ENCODE measurements around the gene LPO.

Gene LPO

GRCh38 chr17:58308173-58308984 lies 70.0 kb downstream of the LPO start:
- Histone ChIP-seq H3K27ac (ENCODE audit: insufficient read depth in 1 of 2, low read depth in 1 of 2, low read length in 2 of 2, poor library complexity in 1 of 2, severe bottlenecking in 2 of 2) (no peak overlapping the region), H3K4me3 (ENCODE audit: control insufficient read depth in 1 of 7, extremely low read depth in 1 of 7, insufficient read depth in 4 of 7, low read depth in 2 of 7, low read length in 6 of 7) (no peak overlapping the region), H3K36me3 (ENCODE audit: control insufficient read depth in 4 of 4, insufficient read depth in 4 of 4, low read length in 3 of 4) (peaks cover 0 to 60% (median 0%) of the 10 kb centered on the region in 4 experiments), H3K27me3 (replicated peaks in 2 of 5; ENCODE audit: control insufficient read depth in 4 of 5, insufficient read depth in 5 of 5, low read length in 4 of 5) (no peaks in the 10 kb centered on the region), H3K9me3 (ENCODE audit: control extremely low read depth in 1 of 5, control insufficient read depth in 4 of 5, insufficient read depth in 2 of 5, low read depth in 1 of 5, low read length in 4 of 5) (no peaks in the 10 kb centered on the region), H3K4me1 (ENCODE audit: control extremely low read depth in 1 of 4, control insufficient read depth in 4 of 4, insufficient read depth in 4 of 4, low read length in 3 of 4) (peaks cover 0 to 39% (median 10%) of the 10 kb centered on the region in 4 experiments)
- DNase-seq, result no peak
- ChIA-PET CTCF (interaction anchor here (0.7 to 2.6 kb wide), 6 partner anchors 9 to 58 kb away, joined by 3 to 15 read pairs (median 4); partner anchors contain the start of gene TSPOAP1), POLR2A (no interaction called here)
- WGBS (ENCODE audit: insufficient coverage), result 90% methylated on average over 29 of the region's 32 CpGs

GRCh38 chr17:58308985-58309917 lies 70.9 kb downstream of the LPO start:
- no peak overlapping the region for H3K4me3 ChIP-seq (ENCODE audit: control insufficient read depth in 1 of 7, extremely low read depth in 1 of 7, insufficient read depth in 4 of 7, low read depth in 2 of 7, low read length in 6 of 7)
- H3K36me3 ChIP-seq (ENCODE audit: control insufficient read depth in 4 of 4, insufficient read depth in 4 of 4, low read length in 3 of 4), result peaks cover 0 to 57% (median 0%) of the 10 kb centered on the region in 4 experiments
- no peaks in the 10 kb centered on the region for H3K27me3 ChIP-seq (replicated peaks in 2 of 5; ENCODE audit: control insufficient read depth in 4 of 5, insufficient read depth in 5 of 5, low read length in 4 of 5)
- H3K9me3 ChIP-seq (ENCODE audit: control extremely low read depth in 1 of 5, control insufficient read depth in 4 of 5, insufficient read depth in 2 of 5, low read depth in 1 of 5, low read length in 4 of 5), result no peaks in the 10 kb centered on the region
- H3K4me1 ChIP-seq (ENCODE audit: control extremely low read depth in 1 of 4, control insufficient read depth in 4 of 4, insufficient read depth in 4 of 4, low read length in 3 of 4), result peaks cover 3 to 38% (median 7%) of the 10 kb centered on the region in 4 experiments
- no peak for DNase-seq
- POLR2A ChIA-PET, result no interaction called here
- 98% methylated on average over 13 of the region's 21 CpGs for WGBS (ENCODE audit: insufficient coverage)
- H3K27ac ChIP-seq (ENCODE audit: insufficient read depth in 1 of 2, low read depth in 1 of 2, low read length in 2 of 2, poor library complexity in 1 of 2, severe bottlenecking in 2 of 2), result no peak overlapping the region
- CTCF ChIA-PET, result interaction anchor here (0.8 to 2.6 kb wide), 6 partner anchors 8 to 83 kb away, joined by 3 to 15 read pairs (median 4); no protein-coding TSS in a partner anchor

GRCh38 chr17:58309918-58310259 lies 71.5 kb downstream of the LPO start:
- no peaks in the 10 kb centered on the region for H3K27me3 ChIP-seq (replicated peaks in 2 of 5; ENCODE audit: control insufficient read depth in 4 of 5, insufficient read depth in 5 of 5, low read length in 4 of 5)
- no peaks in the 10 kb centered on the region for H3K9me3 ChIP-seq (ENCODE audit: control extremely low read depth in 1 of 5, control insufficient read depth in 4 of 5, insufficient read depth in 2 of 5, low read depth in 1 of 5, low read length in 4 of 5)
- CTCF ChIA-PET, result interaction anchor here (0.8 to 2.6 kb wide), 4 partner anchors 7 to 84 kb away, joined by 3 to 15 read pairs (median 4); no protein-coding TSS in a partner anchor
- DNase-seq, result no peak
- H3K4me3 ChIP-seq (ENCODE audit: control insufficient read depth in 1 of 7, extremely low read depth in 1 of 7, insufficient read depth in 4 of 7, low read depth in 2 of 7, low read length in 6 of 7), result no peak overlapping the region
- peaks cover 3 to 36% (median 7%) of the 10 kb centered on the region in 4 experiments for H3K4me1 ChIP-seq (ENCODE audit: control extremely low read depth in 1 of 4, control insufficient read depth in 4 of 4, insufficient read depth in 4 of 4, low read length in 3 of 4)
- 100% methylated on average over 1 of the region's 5 CpGs for WGBS (ENCODE audit: insufficient coverage)
- POLR2A ChIA-PET, result no interaction called here
- no peak overlapping the region for H3K27ac ChIP-seq (ENCODE audit: insufficient read depth in 1 of 2, low read depth in 1 of 2, low read length in 2 of 2, poor library complexity in 1 of 2, severe bottlenecking in 2 of 2)
- H3K36me3 ChIP-seq (ENCODE audit: control insufficient read depth in 4 of 4, insufficient read depth in 4 of 4, low read length in 3 of 4), result peaks cover 0 to 52% (median 0%) of the 10 kb centered on the region in 4 experiments

GRCh38 chr17:58310511-58311428 lies 72.4 kb downstream of the LPO start:
- Histone ChIP-seq H3K9me3 (ENCODE audit: control extremely low read depth in 1 of 5, control insufficient read depth in 4 of 5, insufficient read depth in 2 of 5, low read depth in 1 of 5, low read length in 4 of 5) (no peaks in the 10 kb centered on the region), H3K27ac (ENCODE audit: insufficient read depth in 1 of 2, low read depth in 1 of 2, low read length in 2 of 2, poor library complexity in 1 of 2, severe bottlenecking in 2 of 2) (no peak overlapping the region), H3K4me1 (ENCODE audit: control extremely low read depth in 1 of 4, control insufficient read depth in 4 of 4, insufficient read depth in 4 of 4, low read length in 3 of 4) (peaks cover 3 to 32% (median 7%) of the 10 kb centered on the region in 4 experiments), H3K27me3 (replicated peaks in 2 of 5; ENCODE audit: control insufficient read depth in 4 of 5, insufficient read depth in 5 of 5, low read length in 4 of 5) (no peaks in the 10 kb centered on the region), H3K4me3 (ENCODE audit: control insufficient read depth in 1 of 7, extremely low read depth in 1 of 7, insufficient read depth in 4 of 7, low read depth in 2 of 7, low read length in 6 of 7) (no peak overlapping the region), H3K36me3 (ENCODE audit: control insufficient read depth in 4 of 4, insufficient read depth in 4 of 4, low read length in 3 of 4) (peaks cover 0 to 60% (median under 1%) of the 10 kb centered on the region in 4 experiments)
- 99% methylated on average over 21 of the region's 23 CpGs for WGBS (ENCODE audit: insufficient coverage)
- ChIA-PET POLR2A (no interaction called here), CTCF (interaction anchor here (1.5 to 1.7 kb wide), 2 partner anchors 11 to 34 kb away, joined by 4 to 5 read pairs; no protein-coding TSS in a partner anchor)
- no peak for DNase-seq

- DNase-seq, result no peak
- H3K27ac ChIP-seq (ENCODE audit: insufficient read depth in 1 of 2, low read depth in 1 of 2, low read length in 2 of 2, poor library complexity in 1 of 2, severe bottlenecking in 2 of 2), result no peak overlapping the region
- ChIA-PET POLR2A (no interaction called here), CTCF (interaction anchor here (0.9 to 1.6 kb wide), 2 partner anchors 16 to 95 kb away, joined by 3 read pairs; no protein-coding TSS in a partner anchor)
- peaks cover 0 to 61% (median under 1%) of the 10 kb centered on the region in 4 experiments for H3K36me3 ChIP-seq (ENCODE audit: control insufficient read depth in 4 of 4, insufficient read depth in 4 of 4, low read length in 3 of 4)
- H3K4me1 ChIP-seq (ENCODE audit: control extremely low read depth in 1 of 4, control insufficient read depth in 4 of 4, insufficient read depth in 4 of 4, low read length in 3 of 4), result peaks cover 3 to 37% (median 12%) of the 10 kb centered on the region in 4 experiments
- no peaks in the 10 kb centered on the region for H3K9me3 ChIP-seq (ENCODE audit: control extremely low read depth in 1 of 5, control insufficient read depth in 4 of 5, insufficient read depth in 2 of 5, low read depth in 1 of 5, low read length in 4 of 5)
- H3K27me3 ChIP-seq (replicated peaks in 2 of 5; ENCODE audit: control insufficient read depth in 4 of 5, insufficient read depth in 5 of 5, low read length in 4 of 5), result no peaks in the 10 kb centered on the region
- H3K4me3 ChIP-seq (ENCODE audit: control insufficient read depth in 1 of 7, extremely low read depth in 1 of 7, insufficient read depth in 4 of 7, low read depth in 2 of 7, low read length in 6 of 7), result no peak overlapping the region
- 93% methylated on average over 9 of the region's 9 CpGs for WGBS (ENCODE audit: insufficient coverage)
Measured at GRCh38 chr17:58311429-58311894, 73.1 kb downstream of the LPO start.

GRCh38 chr17:58312021-58312630 lies 73.7 kb downstream of the LPO start:
- H3K4me3 ChIP-seq (ENCODE audit: control insufficient read depth in 1 of 7, extremely low read depth in 1 of 7, insufficient read depth in 4 of 7, low read depth in 2 of 7, low read length in 6 of 7), result no peak overlapping the region
- peaks cover 0 to 58% (median under 1%) of the 10 kb centered on the region in 4 experiments for H3K36me3 ChIP-seq (ENCODE audit: control insufficient read depth in 4 of 4, insufficient read depth in 4 of 4, low read length in 3 of 4)
- no peak for DNase-seq
- no peaks in the 10 kb centered on the region for H3K27me3 ChIP-seq (replicated peaks in 2 of 5; ENCODE audit: control insufficient read depth in 4 of 5, insufficient read depth in 5 of 5, low read length in 4 of 5)
- ChIA-PET CTCF (interaction anchor here (0.8 to 1.6 kb wide), 4 partner anchors 9 to 94 kb away, joined by 3 to 4 read pairs (median 3); no protein-coding TSS in a partner anchor), POLR2A (no interaction called here)
- H3K4me1 ChIP-seq (ENCODE audit: control extremely low read depth in 1 of 4, control insufficient read depth in 4 of 4, insufficient read depth in 4 of 4, low read length in 3 of 4), result peaks cover 3 to 43% (median 18%) of the 10 kb centered on the region in 4 experiments
- no peak overlapping the region for H3K27ac ChIP-seq (ENCODE audit: insufficient read depth in 1 of 2, low read depth in 1 of 2, low read length in 2 of 2, poor library complexity in 1 of 2, severe bottlenecking in 2 of 2)
- 97% methylated on average over 20 of the region's 23 CpGs for WGBS (ENCODE audit: insufficient coverage)
- H3K9me3 ChIP-seq (ENCODE audit: control extremely low read depth in 1 of 5, control insufficient read depth in 4 of 5, insufficient read depth in 2 of 5, low read depth in 1 of 5, low read length in 4 of 5), result no peaks in the 10 kb centered on the region

Data from common myeloid progenitor, CD34-positive (primary cell).